ENCODE measurements around the gene CXCL11.
"Not testable (repeated sequence)": the region's sequence is repeated elsewhere in the genome, so short reads cannot be mapped to it uniquely, and the experiment has no call there.

CXCL11 gene

DNA sequence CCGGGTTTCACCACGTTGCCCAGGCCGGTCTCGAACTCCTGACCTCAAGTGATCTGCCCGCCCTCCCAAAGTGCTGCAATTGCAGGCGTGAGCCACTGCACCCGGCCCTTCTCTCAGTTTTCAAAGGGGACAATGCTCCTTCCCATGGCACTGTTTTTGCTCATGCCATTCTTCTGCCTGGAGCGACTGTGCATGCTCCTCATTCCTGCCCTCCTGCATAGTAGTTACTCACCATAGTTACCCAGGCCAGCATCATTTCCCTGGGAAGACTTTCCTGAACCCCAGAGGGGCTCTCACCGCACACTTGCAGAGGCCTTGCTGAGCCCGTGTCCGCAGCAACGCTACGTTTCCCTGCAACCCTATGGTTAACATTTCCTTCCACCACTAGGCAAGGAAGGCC, 25.3 kb downstream of the CXCL11 start:
- Histone ChIP-seq H3K27ac (ENCODE audit: low read depth, low read length) (no peak overlapping the region), H3K4me3 (ENCODE audit: low read length) (no peak overlapping the region), H3K4me1 (ENCODE audit: control insufficient read depth, insufficient read depth, low read length) (peaks cover 8% of the 10 kb centered on the region), H3K27me3 (ENCODE audit: control insufficient read depth, insufficient read depth, low read length) (no peaks in the 10 kb centered on the region), H3K36me3 (ENCODE audit: control insufficient read depth, insufficient read depth, low read length) (no peaks in the 10 kb centered on the region), H3K9ac (ENCODE audit: low read length) (no peak overlapping the region)

- peaks cover 8% of the 10 kb centered on the region for H3K4me1 ChIP-seq (ENCODE audit: control insufficient read depth, insufficient read depth, low read length)
These were observed 26.6 kb downstream of the CXCL11 start for GRCh38 chr4:76009311-76009710.

DNA sequence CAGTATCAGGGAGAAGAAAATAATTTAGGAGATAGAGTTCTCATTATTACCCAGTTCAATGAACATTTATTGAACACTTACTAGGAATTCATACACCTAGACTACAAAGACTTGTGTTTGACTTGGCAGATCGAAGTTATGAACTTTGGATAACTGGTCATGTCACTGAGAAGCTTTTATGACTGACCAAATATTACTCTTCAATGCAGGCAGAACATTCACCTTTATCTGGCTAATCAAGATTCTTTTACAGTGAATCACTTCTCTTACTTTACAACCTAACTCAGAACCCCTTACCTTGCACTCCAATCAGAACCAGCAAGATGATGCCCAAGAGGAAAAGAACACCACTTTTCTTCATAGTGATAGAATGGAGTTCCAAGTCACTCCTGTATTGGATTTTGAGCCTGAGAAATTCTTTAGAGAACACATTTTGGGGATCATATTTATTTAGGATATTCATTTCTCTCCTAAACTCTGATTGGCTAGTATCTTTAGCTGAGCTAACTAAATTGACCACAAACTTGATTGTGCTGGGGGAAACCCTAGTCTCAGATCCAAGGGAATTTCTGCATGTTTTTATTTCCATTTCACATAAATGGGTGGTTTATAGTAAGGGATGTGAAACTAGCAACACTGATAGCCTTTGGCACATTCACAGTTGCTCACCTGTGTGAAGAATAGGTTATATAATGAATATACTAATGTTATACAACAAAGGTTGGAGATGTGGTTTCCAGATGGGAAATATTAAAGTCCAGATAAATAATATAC, 28.6 kb downstream of the CXCL11 start, which contains the start of gene CXCL9:
TSS of gene CXCL9 (minus strand) at position 421 of the 774 bp plus-strand sequence. CDS start at position 361, 60 bp downstream.
- no peak within 1 kb of the TSS for H3K9ac ChIP-seq (ENCODE audit: low read length)
- H3K4me1 ChIP-seq (ENCODE audit: control insufficient read depth, insufficient read depth, low read length), result peaks cover 4% of the 10 kb centered on the region
- no peak within 1 kb of the TSS for H3K4me3 ChIP-seq (ENCODE audit: low read length)
- H3K27me3 ChIP-seq (ENCODE audit: control insufficient read depth, insufficient read depth, low read length), result no peaks in the 10 kb centered on the region
- no peaks in the 10 kb centered on the region for H3K36me3 ChIP-seq (ENCODE audit: control insufficient read depth, insufficient read depth, low read length)
- no peak within 1 kb of the TSS for H3K27ac ChIP-seq (ENCODE audit: low read depth, low read length)

More at GRCh38 chr4:76009311-76009710, 26.6 kb downstream of the CXCL11 start:
- H3K27me3 ChIP-seq (ENCODE audit: control insufficient read depth, insufficient read depth, low read length), result no peaks in the 10 kb centered on the region
- no peak overlapping the region for H3K4me3 ChIP-seq (ENCODE audit: low read length)
- H3K36me3 ChIP-seq (ENCODE audit: control insufficient read depth, insufficient read depth, low read length), result no peaks in the 10 kb centered on the region
- H3K9ac ChIP-seq (ENCODE audit: low read length), result no peak overlapping the region
- no peak overlapping the region for H3K27ac ChIP-seq (ENCODE audit: low read depth, low read length)

- H3K27me3 ChIP-seq (ENCODE audit: control insufficient read depth, insufficient read depth, low read length), result no peaks in the 10 kb centered on the region
- H3K4me3 ChIP-seq (ENCODE audit: low read length), result no peak overlapping the region
- no peaks in the 10 kb centered on the region for H3K4me1 ChIP-seq (ENCODE audit: control insufficient read depth, insufficient read depth, low read length)
- H3K9ac ChIP-seq (ENCODE audit: low read length), result no peak overlapping the region
- H3K36me3 ChIP-seq (ENCODE audit: control insufficient read depth, insufficient read depth, low read length), result no peaks in the 10 kb centered on the region
- H3K27ac ChIP-seq (ENCODE audit: low read depth, low read length), result no peak overlapping the region
These were observed 32.2 kb downstream of the CXCL11 start for GRCh38 chr4:76003620-76004019.

GRCh38 chr4:76003035-76003434, 32.8 kb downstream of the CXCL11 start:
- Histone ChIP-seq H3K4me3 (ENCODE audit: low read length) (no peak overlapping the region), H3K36me3 (ENCODE audit: control insufficient read depth, insufficient read depth, low read length) (no peaks in the 10 kb centered on the region), H3K9ac (ENCODE audit: low read length) (no peak overlapping the region), H3K27me3 (ENCODE audit: control insufficient read depth, insufficient read depth, low read length) (no peaks in the 10 kb centered on the region), H3K4me1 (ENCODE audit: control insufficient read depth, insufficient read depth, low read length) (no peaks in the 10 kb centered on the region), H3K27ac (ENCODE audit: low read depth, low read length) (no peak overlapping the region)

- Histone ChIP-seq H3K4me1 (ENCODE audit: control insufficient read depth, insufficient read depth, low read length) (no peaks in the 10 kb centered on the region), H3K4me3 (ENCODE audit: low read length) (no peak overlapping the region), H3K36me3 (ENCODE audit: control insufficient read depth, insufficient read depth, low read length) (no peaks in the 10 kb centered on the region), H3K9ac (ENCODE audit: low read length) (no peak overlapping the region), H3K27ac (ENCODE audit: low read depth, low read length) (no peak overlapping the region), H3K27me3 (ENCODE audit: control insufficient read depth, insufficient read depth, low read length) (no peaks in the 10 kb centered on the region)
These were observed 33.7 kb downstream of the CXCL11 start for GRCh38 chr4:76002176-76002575.

DNA sequence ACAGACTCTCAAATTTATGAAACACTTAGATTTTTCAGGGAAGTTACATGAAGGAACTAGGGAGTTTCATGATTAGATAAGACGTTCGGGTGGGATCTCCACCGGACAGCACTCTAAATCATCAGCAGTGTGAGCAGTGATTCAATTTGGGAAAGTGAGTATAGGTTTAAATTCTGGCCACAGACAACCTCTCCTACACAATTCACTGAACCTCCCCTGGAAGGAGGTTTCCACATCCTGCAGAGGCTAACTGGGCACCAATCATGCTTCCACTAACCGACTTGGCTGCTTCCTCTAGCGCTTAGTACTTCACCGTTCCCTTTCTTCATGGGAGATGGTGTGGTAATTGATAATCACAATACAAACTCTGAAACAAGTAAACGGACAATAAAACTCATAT, 34.2 kb downstream of the CXCL11 start:
- H3K36me3 ChIP-seq (ENCODE audit: control insufficient read depth, insufficient read depth, low read length), result no peaks in the 10 kb centered on the region
- no peaks in the 10 kb centered on the region for H3K4me1 ChIP-seq (ENCODE audit: control insufficient read depth, insufficient read depth, low read length)
- no peak overlapping the region for H3K9ac ChIP-seq (ENCODE audit: low read length)
- H3K27ac ChIP-seq (ENCODE audit: low read depth, low read length), result no peak overlapping the region
- H3K4me3 ChIP-seq (ENCODE audit: low read length), result no peak overlapping the region
- H3K27me3 ChIP-seq (ENCODE audit: control insufficient read depth, insufficient read depth, low read length), result no peaks in the 10 kb centered on the region

DNA sequence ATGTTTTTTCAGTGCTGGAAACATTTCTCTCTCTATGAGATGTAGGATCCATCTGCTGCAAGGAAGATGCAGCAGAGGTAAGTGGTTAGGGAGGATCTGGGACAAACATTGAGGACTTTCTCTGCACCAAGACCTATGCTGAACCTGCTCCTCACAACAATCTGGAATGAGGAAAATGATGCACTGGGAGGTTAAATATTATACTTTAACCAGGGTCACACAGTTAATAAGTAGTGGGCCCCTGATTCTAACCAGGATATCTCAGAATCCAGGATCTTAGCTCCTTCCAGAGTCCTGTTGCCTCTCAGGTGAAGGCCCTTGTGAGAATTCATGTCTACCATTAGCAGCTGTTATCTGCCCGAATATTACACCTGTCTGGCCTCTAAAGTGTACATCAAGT, 35.6 kb downstream of the CXCL11 start:
- H3K9ac ChIP-seq (ENCODE audit: low read length), result no peak overlapping the region
- no peaks in the 10 kb centered on the region for H3K27me3 ChIP-seq (ENCODE audit: control insufficient read depth, insufficient read depth, low read length)
- no peak overlapping the region for H3K4me3 ChIP-seq (ENCODE audit: low read length)
- H3K4me1 ChIP-seq (ENCODE audit: control insufficient read depth, insufficient read depth, low read length), result no peaks in the 10 kb centered on the region
- H3K36me3 ChIP-seq (ENCODE audit: control insufficient read depth, insufficient read depth, low read length), result no peaks in the 10 kb centered on the region
- H3K27ac ChIP-seq (ENCODE audit: low read depth, low read length), result no peak overlapping the region

GRCh38 chr4:75998525-75999147, 37.2 kb downstream of the CXCL11 start:
- not testable (repeated sequence) for H3K4me3 ChIP-seq (ENCODE audit: low read length); H3K4me1 ChIP-seq (ENCODE audit: control insufficient read depth, insufficient read depth, low read length); H3K27me3 ChIP-seq (ENCODE audit: control insufficient read depth, insufficient read depth, low read length); H3K36me3 ChIP-seq (ENCODE audit: control insufficient read depth, insufficient read depth, low read length); H3K27ac ChIP-seq (ENCODE audit: low read depth, low read length); H3K9ac ChIP-seq (ENCODE audit: low read length)

GRCh38 chr4:75997946-75998345, 37.9 kb downstream of the CXCL11 start:
- no peak overlapping the region for H3K4me3 ChIP-seq (ENCODE audit: low read length)
- no peaks in the 10 kb centered on the region for H3K4me1 ChIP-seq (ENCODE audit: control insufficient read depth, insufficient read depth, low read length)
- H3K36me3 ChIP-seq (ENCODE audit: control insufficient read depth, insufficient read depth, low read length), result no peaks in the 10 kb centered on the region
- no peaks in the 10 kb centered on the region for H3K27me3 ChIP-seq (ENCODE audit: control insufficient read depth, insufficient read depth, low read length)
- H3K9ac ChIP-seq (ENCODE audit: low read length), result no peak overlapping the region
- H3K27ac ChIP-seq (ENCODE audit: low read depth, low read length), result no peak overlapping the region

GRCh38 chr4:75997081-75997480, 38.8 kb downstream of the CXCL11 start:
- no peaks in the 10 kb centered on the region for H3K27me3 ChIP-seq (ENCODE audit: control insufficient read depth, insufficient read depth, low read length)
- H3K4me3 ChIP-seq (ENCODE audit: low read length), result no peak overlapping the region
- H3K36me3 ChIP-seq (ENCODE audit: control insufficient read depth, insufficient read depth, low read length), result no peaks in the 10 kb centered on the region
- no peaks in the 10 kb centered on the region for H3K4me1 ChIP-seq (ENCODE audit: control insufficient read depth, insufficient read depth, low read length)
- H3K9ac ChIP-seq (ENCODE audit: low read length), result no peak overlapping the region
- no peak overlapping the region for H3K27ac ChIP-seq (ENCODE audit: low read depth, low read length)

- Histone ChIP-seq H3K27ac (ENCODE audit: low read depth, low read length) (no peak overlapping the region), H3K4me1 (ENCODE audit: control insufficient read depth, insufficient read depth, low read length) (no peaks in the 10 kb centered on the region), H3K4me3 (ENCODE audit: low read length) (no peak overlapping the region), H3K36me3 (ENCODE audit: control insufficient read depth, insufficient read depth, low read length) (no peaks in the 10 kb centered on the region), H3K9ac (ENCODE audit: low read length) (no peak overlapping the region), H3K27me3 (ENCODE audit: control insufficient read depth, insufficient read depth, low read length) (no peaks in the 10 kb centered on the region)
These were observed 40.1 kb downstream of the CXCL11 start for GRCh38 chr4:75995727-75996126.

- no peak overlapping the region for H3K9ac ChIP-seq (ENCODE audit: low read length)
These were observed 43.4 kb downstream of the CXCL11 start for GRCh38 chr4:75992462-75992861.

More at GRCh38 chr4:75992462-75992861, 43.4 kb downstream of the CXCL11 start:
- peaks cover 8% of the 10 kb centered on the region for H3K4me1 ChIP-seq (ENCODE audit: control insufficient read depth, insufficient read depth, low read length)
- H3K4me3 ChIP-seq (ENCODE audit: low read length), result no peak overlapping the region
- no peaks in the 10 kb centered on the region for H3K36me3 ChIP-seq (ENCODE audit: control insufficient read depth, insufficient read depth, low read length)
- no peaks in the 10 kb centered on the region for H3K27me3 ChIP-seq (ENCODE audit: control insufficient read depth, insufficient read depth, low read length)
- no peak overlapping the region for H3K27ac ChIP-seq (ENCODE audit: low read depth, low read length)

Measured in rectal smooth muscle tissue (tissue), 1 donor.